GM20000 (cell line): ENCODE results near the gene OR2L5.

Experiments used
- DNase-seq: peaks from one replicate; pipeline ENCODE4 v3.0.0; 2012; ENCODE audit warnings: low spot score
- CTCF ChIP-seq: IDR thresholded peaks from 2 replicates; pipeline ENCODE4 v1.5.1; 2012; ENCODE audit warnings: mild to moderate bottlenecking, control low read depth; ENCODE audit errors: extremely low read depth, missing control alignments

OR2L5 gene

GRCh38 chr1:248007778-248008177 is 5.7 kb upstream of the OR2L5 start:
- no peak for DNase-seq
- TF ChIP-seq CTCF: no peak

- TF ChIP-seq CTCF: no peak
- DNase-seq: no peak
Measured at GRCh38 chr1:248009681-248010080, 3.8 kb upstream of the OR2L5 start.

GRCh38 chr1:248015803-248016202 is 2.3 kb downstream of the OR2L5 start:
- no peak for TF ChIP-seq CTCF
- DNase-seq: no peak

GRCh38 chr1:248029770-248030169 is 16.3 kb downstream of the OR2L5 start, which contains the start of gene OR2L2:
TSS of gene OR2L2 (plus strand) at chr1:248030070. CDS start at chr1:248038268, 8,198 bp downstream.
- DNase-seq: no peak
- no peak for TF ChIP-seq CTCF

- no peak for DNase-seq
- TF ChIP-seq CTCF: no peak
Measured at GRCh38 chr1:248045209-248045608, 31.7 kb downstream of the OR2L5 start.

GRCh38 chr1:248046536-248046935 is 33.1 kb downstream of the OR2L5 start, which contains the start of gene OR2L3:
TSS of gene OR2L3 (plus strand) at chr1:248046836. CDS start at chr1:248060682, 13,846 bp downstream.
- no peak for TF ChIP-seq CTCF
- DNase-seq: no peak

- no peak for TF ChIP-seq CTCF
- DNase-seq: no peak
Measured at GRCh38 chr1:248047008-248047407, 33.5 kb downstream of the OR2L5 start.
